Measurements from ENCODE around the gene TEX264.

TEX264 gene

DNA sequence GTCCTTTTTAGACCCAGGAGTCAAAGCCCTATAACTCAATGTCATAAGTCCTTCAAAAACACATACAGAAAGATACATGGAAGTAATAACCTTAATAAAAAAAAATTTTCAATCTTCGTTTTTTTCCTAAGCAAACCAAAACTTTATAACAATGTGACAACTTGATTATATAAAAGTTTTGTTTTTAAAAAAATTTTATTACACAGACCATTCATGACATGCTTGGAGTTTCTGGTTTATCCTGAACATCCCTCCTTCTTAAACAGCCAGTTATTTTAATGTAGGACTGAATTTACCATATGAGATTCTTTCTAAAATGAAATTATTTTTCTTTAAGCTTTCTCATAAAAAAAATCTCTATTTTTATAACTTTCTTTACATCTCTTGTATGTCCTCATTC, 77.3 kb downstream of the TEX264 start:
- DNase-seq: no peak

GRCh38 chr3:51750878-51751277, 79.8 kb downstream of the TEX264 start:
- no peak for DNase-seq

DNA sequence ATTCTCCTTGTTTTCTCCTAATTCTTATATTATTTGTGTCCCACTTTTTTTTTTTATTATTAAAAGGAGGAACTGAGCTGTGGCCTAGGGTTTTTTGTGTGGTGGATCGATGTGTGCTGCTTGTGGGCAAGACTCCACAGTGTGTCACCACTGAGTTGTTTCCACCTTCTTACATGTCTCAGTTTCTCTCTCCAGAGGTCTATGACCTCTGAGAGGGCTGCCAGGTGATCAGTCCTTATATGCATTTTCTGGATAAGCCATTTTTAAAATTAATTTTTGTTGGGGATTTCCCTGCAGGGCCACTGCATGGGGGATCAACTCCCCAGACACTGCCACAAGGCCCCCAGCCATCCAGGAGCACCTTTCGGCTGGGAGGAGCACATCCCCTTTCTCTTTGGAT, 80.2 kb downstream of the TEX264 start:
- no peak for DNase-seq
